CD1c-positive myeloid dendritic cell (primary cell): ENCODE results near the gene CAMTA1.
"Not testable (repeated sequence)": the region's sequence is repeated elsewhere in the genome, so short reads cannot be mapped to it uniquely, and the experiment has no call there.

Source experiments
- DNase-seq: peaks from one replicate; pipeline ENCODE4 v3.0.0-alpha.2; 2016; ENCODE audit errors: extremely low spot score

CAMTA1 gene

GRCh38 chr1:7671676-7672075, 886.4 kb downstream of the CAMTA1 start:
- no peak for DNase-seq

- no peak for DNase-seq
Observed at GRCh38 chr1:7672864-7673263, 887.6 kb downstream of the CAMTA1 start.

GRCh38 chr1:7674972-7675371, 889.7 kb downstream of the CAMTA1 start:
- DNase-seq, result no peak

- DNase-seq, result no peak
Observed at GRCh38 chr1:7675431-7676273, 890.4 kb downstream of the CAMTA1 start.

GRCh38 chr1:7676274-7676945, 891.2 kb downstream of the CAMTA1 start:
- no peak for DNase-seq

GRCh38 chr1:7677111-7677510, 891.9 kb downstream of the CAMTA1 start:
- no peak for DNase-seq

- DNase-seq, result no peak
Observed at GRCh38 chr1:7677815-7678214, 892.6 kb downstream of the CAMTA1 start.

GRCh38 chr1:7678491-7679158, 893.4 kb downstream of the CAMTA1 start:
- no peak for DNase-seq

- no peak for DNase-seq
Observed at GRCh38 chr1:7679159-7679872, 894.1 kb downstream of the CAMTA1 start.

GRCh38 chr1:7679873-7680206, 894.6 kb downstream of the CAMTA1 start:
- no peak for DNase-seq

GRCh38 chr1:7680207-7680954, 895.1 kb downstream of the CAMTA1 start:
- DNase-seq, result peak; percentile 78

GRCh38 chr1:7680955-7681268, 895.7 kb downstream of the CAMTA1 start:
- DNase-seq, result no peak

GRCh38 chr1:7681401-7681800, 896.1 kb downstream of the CAMTA1 start:
- DNase-seq, result no peak

- DNase-seq, result no peak
Observed at GRCh38 chr1:7683521-7683920, 898.3 kb downstream of the CAMTA1 start.

- DNase-seq, result no peak
Observed at GRCh38 chr1:7684132-7684531, 898.9 kb downstream of the CAMTA1 start.

- DNase-seq, result no peak
Observed at GRCh38 chr1:7684861-7685635, 899.8 kb downstream of the CAMTA1 start.

- DNase-seq, result no peak
Observed at GRCh38 chr1:7686301-7686850, 901.1 kb downstream of the CAMTA1 start.

GRCh38 chr1:7687411-7687810, 902.2 kb downstream of the CAMTA1 start:
- no peak for DNase-seq

GRCh38 chr1:7688659-7689058, 903.4 kb downstream of the CAMTA1 start:
- no peak for DNase-seq

GRCh38 chr1:7689307-7689706, 904.1 kb downstream of the CAMTA1 start:
- DNase-seq, result not testable (repeated sequence)

GRCh38 chr1:7690076-7690475, 904.8 kb downstream of the CAMTA1 start:
- DNase-seq, result no peak
